Measurements from ENCODE around the gene GGT1. TPM values are rescaled to one million over a fixed set of nuclear protein-coding genes. Genes with fewer than 3 reads are reported as not detected.
A peak's percentile ranks its signal among the peaks of the same experiment; 100 is the strongest.
"Not testable (repeated sequence)": the region's sequence is repeated elsewhere in the genome, so short reads cannot be mapped to it uniquely, and the experiment has no call there.

The GGT1 gene
- polyA plus RNA-seq (2011; rRNA removed) (2.0 and 2.4 TPM in 2 replicates), polyA minus RNA-seq (2011; rRNA and poly(A)+ RNA removed) (0.98 and 1.3 TPM in 2 replicates)

DNA sequence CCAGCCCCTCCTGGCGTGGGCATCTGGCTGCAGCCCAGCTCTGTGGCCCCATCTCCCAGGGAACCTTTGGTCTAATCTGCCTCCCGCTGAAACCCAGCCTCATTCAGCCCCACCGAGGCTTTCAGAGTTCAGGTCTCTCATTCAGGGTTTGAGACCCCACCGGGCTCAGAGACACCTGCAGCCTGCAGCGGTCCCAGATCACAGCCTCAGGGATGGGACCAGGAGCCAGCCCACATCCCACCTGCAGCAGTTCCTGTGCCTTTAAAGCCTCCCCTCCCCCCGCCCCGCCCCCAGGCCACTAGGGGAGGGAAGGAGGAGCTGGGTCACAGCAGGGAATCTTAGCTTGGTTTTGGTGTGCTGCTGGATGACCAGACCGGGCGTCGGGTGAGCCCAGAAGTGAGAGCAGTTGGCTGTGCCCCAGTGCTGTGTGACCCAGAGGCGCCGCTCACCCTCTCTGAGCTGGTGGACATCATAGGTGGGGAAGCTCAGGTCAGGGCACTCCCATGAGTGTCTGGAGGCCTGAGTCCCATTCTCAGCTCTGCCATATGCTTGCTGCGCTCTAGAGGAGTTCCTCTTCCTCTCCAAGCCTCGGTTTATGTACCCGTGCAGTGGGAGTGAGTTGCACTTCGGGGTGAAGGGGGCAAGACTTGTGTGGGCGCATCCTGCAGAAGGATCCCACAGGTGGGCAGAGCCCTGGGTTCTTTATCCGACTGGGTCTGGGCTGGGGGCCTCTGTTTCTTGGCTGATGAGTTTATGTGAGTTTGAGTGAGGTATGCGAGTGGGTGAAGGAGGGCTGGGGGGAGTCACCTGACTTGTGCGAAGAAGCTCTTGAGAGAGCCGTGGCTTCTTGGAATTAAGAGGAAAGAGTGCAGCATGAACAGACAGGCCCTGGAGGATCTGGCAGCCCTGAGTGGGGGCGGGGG, at the start of gene GGT1:
Gene GGT1 (plus strand): TSS at position 347 of the 923 bp plus-strand sequence. CDS start 7,889 bp downstream, outside the sequence.
- POLR2A ChIA-PET = interaction anchor here (0.6 kb wide), 1 partner anchor 38 kb away, joined by 9 read pairs; no protein-coding TSS in a partner anchor
- H3K4me3 ChIP-seq (ENCODE audit: low read depth, low read length); H3K36me3 ChIP-seq (ENCODE audit: control insufficient read depth, insufficient read depth, low read length); DNase-seq (ENCODE audit: low read depth); H3K27me3 ChIP-seq (ENCODE audit: control insufficient read depth, insufficient read depth, low read length); CTCF ChIA-PET: not testable (repeated sequence)

DNA sequence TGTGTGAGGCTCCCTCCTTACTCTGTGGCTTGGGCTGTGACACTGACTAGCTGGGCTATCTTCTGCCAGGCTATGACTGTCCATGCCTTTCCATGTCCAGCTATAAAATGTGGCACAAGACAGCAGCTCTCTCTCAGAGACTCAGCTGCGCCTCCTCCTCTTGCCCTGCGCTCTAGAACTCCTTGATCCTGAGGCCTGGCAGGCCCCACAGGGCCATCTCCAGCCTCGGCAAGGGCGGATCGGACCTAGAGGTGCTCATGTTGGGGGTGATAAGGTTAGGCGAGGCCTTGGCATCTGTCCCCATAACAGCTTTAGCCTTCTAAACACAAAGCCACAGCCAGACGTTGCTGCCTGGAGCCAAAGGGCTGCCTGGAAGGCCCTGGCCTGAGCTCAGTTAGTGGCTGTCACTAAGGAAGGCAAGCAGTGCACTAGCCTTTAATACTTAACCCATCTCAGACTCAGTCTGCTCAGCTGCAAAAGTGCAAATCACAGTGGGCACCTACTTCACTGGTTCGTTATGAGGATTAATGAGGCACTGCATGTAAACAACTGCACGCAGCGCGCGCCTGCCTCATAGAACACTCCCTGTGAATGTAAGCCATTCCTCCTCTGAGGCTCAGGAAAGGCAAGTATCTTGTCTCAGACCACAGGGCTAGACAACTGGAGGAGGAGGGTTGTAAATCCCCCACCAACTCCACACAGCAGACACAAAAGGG, 49.2 kb upstream of the GGT1 start:
- DNase-seq (ENCODE audit: low read depth) = no peak
- no peak for TF ChIP-seq CTCF (IDR thresholded peaks at IDR 0.05; ENCODE audit: insufficient read depth, low read depth, low read length)
- H3K4me3 ChIP-seq (ENCODE audit: low read depth, low read length) = peak overlapping the region; percentile 83
- H3K27me3 ChIP-seq (ENCODE audit: control insufficient read depth, insufficient read depth, low read length) = no peaks in the 10 kb centered on the region
- POLR2A ChIA-PET = no interaction called here
- H3K36me3 ChIP-seq (ENCODE audit: control insufficient read depth, insufficient read depth, low read length) = peaks cover 8% of the 10 kb centered on the region
- CTCF ChIA-PET = interaction anchor here (0.6 to 0.8 kb wide), 2 partner anchors 18 to 306 kb away, joined by 3 read pairs; no protein-coding TSS in a partner anchor

GRCh38 chr22:24554313-24555164, 48.5 kb upstream of the GGT1 start, which contains the start of gene GUCD1:
GUCD1 (minus strand) TSS chr22:24555138; CDS start chr22:24554991, 147 bp downstream.
- Histone ChIP-seq H3K4me3 (ENCODE audit: low read depth, low read length) (peak within 1 kb of the TSS; percentile 92), H3K36me3 (ENCODE audit: control insufficient read depth, insufficient read depth, low read length) (peaks cover 9% of the 10 kb centered on the region), H3K27me3 (ENCODE audit: control insufficient read depth, insufficient read depth, low read length) (no peaks in the 10 kb centered on the region)
- CTCF ChIA-PET = interaction anchor here (0.8 kb wide), 1 partner anchor 19 kb away, joined by 3 read pairs; no protein-coding TSS in a partner anchor
- POLR2A ChIA-PET = no interaction called here
- no peak for TF ChIP-seq CTCF (IDR thresholded peaks at IDR 0.05; ENCODE audit: insufficient read depth, low read depth, low read length)
- no peak for DNase-seq (ENCODE audit: low read depth)

- POLR2A ChIA-PET = interaction anchor here (0.6 kb wide), 1 partner anchor 119 kb away, joined by 10 read pairs; no protein-coding TSS in a partner anchor
- CTCF ChIA-PET = no interaction called here
Measured at GRCh38 chr22:24555165-24556039, 47.6 kb upstream of the GGT1 start, which contains the start of gene SNRPD3. SNRPD3 (plus strand) TSS chr22:24555999; CDS start chr22:24557675, 1,676 bp downstream.

More at GRCh38 chr22:24555165-24556039, 47.6 kb upstream of the GGT1 start, which contains the start of gene SNRPD3:
- peak; percentile 95 for DNase-seq (ENCODE audit: low read depth)
- Histone ChIP-seq H3K4me3 (ENCODE audit: low read depth, low read length) (peak within 1 kb of the TSS; percentile 92), H3K27me3 (ENCODE audit: control insufficient read depth, insufficient read depth, low read length) (no peaks in the 10 kb centered on the region), H3K36me3 (ENCODE audit: control insufficient read depth, insufficient read depth, low read length) (peaks cover 10% of the 10 kb centered on the region)
- TF ChIP-seq CTCF (IDR thresholded peaks at IDR 0.05; ENCODE audit: insufficient read depth, low read depth, low read length) = peak; percentile 35; the same call in 1 of the 2 replicates
